ENCODE results near the gene CDK14.

CDK14 gene

GRCh38 chr7:91196058-91196457, 599.9 kb downstream of the CDK14 start:
- H3K27me3 ChIP-seq (ENCODE audit: low read depth, low read length): no peaks in the 10 kb centered on the region
- no peak overlapping the region for H3K9ac ChIP-seq (ENCODE audit: low read length)
- no peaks in the 10 kb centered on the region for H3K9me3 ChIP-seq (ENCODE audit: insufficient read depth, low read length)
- H4K20me1 ChIP-seq (ENCODE audit: insufficient read depth, low read length): no peaks in the 10 kb centered on the region
- no peak overlapping the region for H3K4me2 ChIP-seq (ENCODE audit: low read length)
- no peak for TF ChIP-seq EZH2phosphoT487 (IDR thresholded peaks at IDR 0.05; ENCODE audit: low read depth)
- no peak for TF ChIP-seq CTCF (IDR thresholded peaks at IDR 0.05; ENCODE audit: low read depth, low read length)
- H3K79me2 ChIP-seq (ENCODE audit: low read length): no peaks in the 10 kb centered on the region
- H3K36me3 ChIP-seq (replicated peaks; ENCODE audit: low read depth, low read length): no peaks in the 10 kb centered on the region
- no peak overlapping the region for H3K4me3 ChIP-seq (ENCODE audit: low read length)
- H3K27ac ChIP-seq (ENCODE audit: low read length): no peak overlapping the region
- H3K4me1 ChIP-seq (ENCODE audit: low read length): peaks cover 6% of the 10 kb centered on the region
- H2AFZ ChIP-seq (ENCODE audit: low read depth, low read length): no peak overlapping the region

- H3K4me2 ChIP-seq (ENCODE audit: low read length): no peak overlapping the region
- H2AFZ ChIP-seq (ENCODE audit: low read depth, low read length): no peak overlapping the region
- H3K27ac ChIP-seq (ENCODE audit: low read length): no peak overlapping the region
- no peak overlapping the region for H3K4me3 ChIP-seq (ENCODE audit: low read length)
- H4K20me1 ChIP-seq (ENCODE audit: insufficient read depth, low read length): no peaks in the 10 kb centered on the region
- no peaks in the 10 kb centered on the region for H3K36me3 ChIP-seq (replicated peaks; ENCODE audit: low read depth, low read length)
- no peak overlapping the region for H3K9ac ChIP-seq (ENCODE audit: low read length)
- H3K9me3 ChIP-seq (ENCODE audit: insufficient read depth, low read length): no peaks in the 10 kb centered on the region
- TF ChIP-seq EZH2phosphoT487 (IDR thresholded peaks at IDR 0.05; ENCODE audit: low read depth) (no peak), CTCF (IDR thresholded peaks at IDR 0.05; ENCODE audit: low read depth, low read length) (no peak)
- H3K4me1 ChIP-seq (ENCODE audit: low read length): peaks cover 6% of the 10 kb centered on the region
- H3K27me3 ChIP-seq (ENCODE audit: low read depth, low read length): no peaks in the 10 kb centered on the region
- no peaks in the 10 kb centered on the region for H3K79me2 ChIP-seq (ENCODE audit: low read length)
Measured at GRCh38 chr7:91198371-91198770, 602.2 kb downstream of the CDK14 start.

GRCh38 chr7:91199601-91200000, 603.5 kb downstream of the CDK14 start:
- no peaks in the 10 kb centered on the region for H4K20me1 ChIP-seq (ENCODE audit: insufficient read depth, low read length)
- no peak overlapping the region for H3K4me3 ChIP-seq (ENCODE audit: low read length)
- H3K27me3 ChIP-seq (ENCODE audit: low read depth, low read length): no peaks in the 10 kb centered on the region
- H3K9me3 ChIP-seq (ENCODE audit: insufficient read depth, low read length): no peaks in the 10 kb centered on the region
- no peak overlapping the region for H3K27ac ChIP-seq (ENCODE audit: low read length)
- H3K4me2 ChIP-seq (ENCODE audit: low read length): no peak overlapping the region
- no peaks in the 10 kb centered on the region for H3K36me3 ChIP-seq (replicated peaks; ENCODE audit: low read depth, low read length)
- no peak overlapping the region for H3K9ac ChIP-seq (ENCODE audit: low read length)
- H2AFZ ChIP-seq (ENCODE audit: low read depth, low read length): no peak overlapping the region
- no peak for TF ChIP-seq CTCF (IDR thresholded peaks at IDR 0.05; ENCODE audit: low read depth, low read length)
- TF ChIP-seq EZH2phosphoT487 (IDR thresholded peaks at IDR 0.05; ENCODE audit: low read depth): no peak
- peaks cover 6% of the 10 kb centered on the region for H3K4me1 ChIP-seq (ENCODE audit: low read length)
- no peaks in the 10 kb centered on the region for H3K79me2 ChIP-seq (ENCODE audit: low read length)

GRCh38 chr7:91201442-91202113, 605.5 kb downstream of the CDK14 start:
- Histone ChIP-seq H3K27ac (ENCODE audit: low read length) (no peak overlapping the region), H3K4me1 (ENCODE audit: low read length) (peaks cover 6% of the 10 kb centered on the region), H3K4me2 (ENCODE audit: low read length) (no peak overlapping the region), H3K4me3 (ENCODE audit: low read length) (no peak overlapping the region), H3K36me3 (replicated peaks; ENCODE audit: low read depth, low read length) (no peaks in the 10 kb centered on the region), H4K20me1 (ENCODE audit: insufficient read depth, low read length) (no peaks in the 10 kb centered on the region), H3K9ac (ENCODE audit: low read length) (no peak overlapping the region), H3K79me2 (ENCODE audit: low read length) (no peaks in the 10 kb centered on the region), H2AFZ (ENCODE audit: low read depth, low read length) (no peak overlapping the region), H3K9me3 (ENCODE audit: insufficient read depth, low read length) (no peaks in the 10 kb centered on the region), H3K27me3 (ENCODE audit: low read depth, low read length) (no peaks in the 10 kb centered on the region)
- TF ChIP-seq CTCF (IDR thresholded peaks at IDR 0.05; ENCODE audit: low read depth, low read length) (no peak), EZH2phosphoT487 (IDR thresholded peaks at IDR 0.05; ENCODE audit: low read depth) (no peak)

All from OCI-LY3 (cell line).